Naive thymus-derived CD4-positive, alpha-beta T cell (primary cell): ENCODE measurements around the gene BCOR. TPM values are rescaled to one million over a fixed set of nuclear protein-coding genes. Genes with fewer than 3 reads are reported as not detected.

Experiments
- ATAC-seq: fragments of 150-1000 bp; cut with Tn5 transposase; 2 replicates; pipeline ENCODE4 v1.10.0; 2021; ENCODE audit warnings: mild to moderate bottlenecking, moderate library complexity
- CTCF ChIA-PET: fragments of 350-600 bp; sonication (Branson Sonifier 250); formaldehyde crosslinking; loops from one replicate; lab custom pipeline; 2021; ENCODE audit warnings: antibody characterized with exemption; lab: Charles Lee
- POLR2A ChIA-PET: fragments of 350-600 bp; sonication (Branson Sonifier 250); formaldehyde crosslinking; loops from one replicate; lab custom pipeline; 2021; ENCODE audit warnings: antibody characterized with exemption, inconsistent platforms; lab: Charles Lee
- DNase-seq, 9 donors: peaks; one replicate each; pipeline versions ENCODE4 v3.0.0 to v3.0.0-alpha.2; 2020 to 2022; ENCODE audit warnings: mixed read lengths in 1 of 9
- H3K27ac ChIP-seq: one replicate; pipeline ENCODE4 v1.7.0; 2013; ENCODE audit warnings: mild to moderate bottlenecking, low read depth, low read length, moderate library complexity
- H3K27me3 ChIP-seq, 2 donors: one replicate each; pipeline ENCODE4 v1.7.0; 2013; ENCODE audit warnings: low read length in 2 of 2, mild to moderate bottlenecking in 2 of 2, moderate library complexity in 2 of 2; ENCODE audit not compliant: control insufficient read depth in 2 of 2, insufficient read depth in 2 of 2
- H3K36me3 ChIP-seq, 3 experiments: 1 replicate in 2 of 3; 2 replicates in 1 of 3; pipeline ENCODE4 v1.7.0; 2013; ENCODE audit warnings: low read length in 3 of 3, mild to moderate bottlenecking in 3 of 3, moderate library complexity in 1 of 3; ENCODE audit not compliant: insufficient read depth in 3 of 3, control insufficient read depth in 2 of 3
- H3K4me1 ChIP-seq, 2 donors: one replicate each; pipeline ENCODE4 v1.7.0; 2013; ENCODE audit warnings: low read length in 2 of 2, mild to moderate bottlenecking in 2 of 2, moderate library complexity in 1 of 2; ENCODE audit not compliant: control insufficient read depth in 2 of 2, insufficient read depth in 2 of 2
- H3K4me3 ChIP-seq: 2 replicates; pipeline ENCODE4 v1.7.0; 2013; ENCODE audit warnings: mild to moderate bottlenecking, low read length
- H3K9me3 ChIP-seq, 3 experiments: 1 replicate in 2 of 3; 2 replicates in 1 of 3; pipeline ENCODE4 v1.7.0; 2013; ENCODE audit warnings: low read length in 3 of 3; ENCODE audit not compliant: control insufficient read depth in 2 of 3
- H3K27ac Mint-ChIP-seq, 9 donors: one replicate each; pipeline ENCODE4 v1.8.0; 2020 to 2022; ENCODE audit warnings: mixed read lengths in 9 of 9, mild to moderate bottlenecking in 8 of 9, moderate library complexity in 5 of 9, inconsistent platforms in 2 of 9
- H3K27me3 Mint-ChIP-seq, 5 donors: one replicate each; pipeline ENCODE4 v1.8.0; 2021 to 2022; ENCODE audit warnings: mixed read lengths in 5 of 5, mild to moderate bottlenecking in 1 of 5
- H3K36me3 Mint-ChIP-seq, 5 donors: one replicate each; pipeline ENCODE4 v1.8.0; 2020 to 2022; ENCODE audit warnings: mixed read lengths in 5 of 5, mild to moderate bottlenecking in 3 of 5, inconsistent platforms in 1 of 5
- H3K4me1 Mint-ChIP-seq, 7 donors: one replicate each; pipeline ENCODE4 v1.8.0; 2020 to 2022; ENCODE audit warnings: mixed read lengths in 7 of 7, mild to moderate bottlenecking in 3 of 7, inconsistent platforms in 1 of 7
- H3K4me3 Mint-ChIP-seq, 10 donors: one replicate each; pipeline ENCODE4 v1.8.0; 2020 to 2022; ENCODE audit warnings: mild to moderate bottlenecking in 10 of 10, mixed read lengths in 10 of 10, moderate library complexity in 6 of 10, inconsistent platforms in 2 of 10
- H3K9me3 Mint-ChIP-seq, 11 donors: one replicate each; pipeline ENCODE4 v1.8.0; 2020 to 2022; ENCODE audit warnings: mixed read lengths in 11 of 11, mild to moderate bottlenecking in 4 of 11, inconsistent platforms in 1 of 11, moderate library complexity in 1 of 11
- intact Hi-C, 2 donors: fragments of 100-400 bp; cut with micrococcal nuclease; formaldehyde crosslinking; loops; one replicate each; pipeline ENCODE4 v1.15.1; 2023
- polyA plus RNA-seq, 2 donors: library from polyadenylated mRNA; unstranded; fragments of 300-500 nt; fragmentation: Illumina TruSeq; gene quantifications; one replicate each; pipeline ENCODE4 v1.2.3, GENCODE V29; 2021
- total RNA-seq, 6 experiments: library from RNA in 5 of 6; stranded (reverse) in 5 of 6; gene quantifications; 1 replicate in 5 of 6; 2 replicates in 1 of 6; pipeline ENCODE4 v1.2.3 and lab custom pipeline; 2021 to 2026

Gene BCOR
- total and polyA plus RNA-seq, 7 experiments from 2014 or later: 3.8 to 55.2 (median 24.3) TPM

DNA sequence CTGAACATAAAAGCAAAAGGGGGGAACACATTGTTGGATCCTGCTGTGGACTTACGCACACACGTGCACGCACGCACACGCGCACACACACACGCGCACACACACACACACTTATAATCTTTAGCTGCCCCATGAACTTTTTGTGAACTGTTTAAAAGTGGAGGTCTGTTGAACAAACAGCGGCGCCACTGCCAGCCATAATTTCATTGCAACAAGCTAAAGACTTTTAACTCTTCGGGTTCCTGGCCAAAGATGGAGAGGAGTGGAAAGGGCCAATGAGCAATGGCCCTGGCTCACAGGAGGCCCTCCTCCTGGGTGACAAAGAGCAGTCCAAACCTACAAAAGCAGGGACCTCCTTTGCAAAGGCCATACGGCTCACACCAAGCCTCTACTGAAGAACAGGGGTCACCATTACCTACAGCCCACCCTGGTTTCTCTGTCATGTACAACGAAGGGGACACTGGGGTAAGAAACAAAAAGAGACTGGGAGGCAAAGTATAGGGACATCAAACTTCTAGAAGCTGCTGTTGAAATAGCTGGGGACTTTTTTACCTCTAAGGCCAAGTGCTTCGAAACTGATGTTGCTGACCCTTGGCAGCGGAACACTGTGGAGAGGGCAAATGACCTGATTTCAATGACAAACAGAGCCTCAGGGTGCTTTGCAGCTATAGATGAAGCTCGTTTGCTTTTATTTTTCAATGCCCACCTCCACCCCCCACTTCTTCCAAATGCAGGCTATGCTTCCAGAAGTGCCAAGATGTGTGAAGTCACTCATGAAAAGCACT lies 16.7 kb downstream of the BCOR start:
- ChIA-PET CTCF (no interaction called here), POLR2A (interaction anchor here (1.0 to 2.6 kb wide), 2 partner anchors 13 to 16 kb away, joined by 4 to 10 read pairs; partner anchors contain the start of gene BCOR)
- Mint-ChIP-seq H3K4me1 (peaks cover 8 to 66% (median 45%) of the 10 kb centered on the region in 7 donors), H3K9me3 (peaks cover 0 to 3% (median 0%) of the 10 kb centered on the region in 11 donors), H3K27me3 (no peaks in the 10 kb centered on the region), H3K27ac (peak overlapping the region in 7 of 9 donors; percentile 31 to 90 (median 61)), H3K4me3 (peak overlapping the region in 5 of 10 donors; percentile 44 to 86 (median 49)), H3K36me3 (peaks cover 0 to 5% (median 3%) of the 10 kb centered on the region in 5 donors)
- no peak for DNase-seq
- no peak overlapping the region for H3K4me3 ChIP-seq
- H3K36me3 ChIP-seq: peaks cover 0 to 17% (median 0%) of the 10 kb centered on the region in 3 experiments
- intact Hi-C loops: no loop called here
- no peaks in the 10 kb centered on the region for H3K27me3 ChIP-seq
- ATAC-seq: no peak
- no peaks in the 10 kb centered on the region for H3K9me3 ChIP-seq
- no peak overlapping the region for H3K27ac ChIP-seq
- peaks cover 5 to 23% of the 10 kb centered on the region in 2 donors for H3K4me1 ChIP-seq

DNA sequence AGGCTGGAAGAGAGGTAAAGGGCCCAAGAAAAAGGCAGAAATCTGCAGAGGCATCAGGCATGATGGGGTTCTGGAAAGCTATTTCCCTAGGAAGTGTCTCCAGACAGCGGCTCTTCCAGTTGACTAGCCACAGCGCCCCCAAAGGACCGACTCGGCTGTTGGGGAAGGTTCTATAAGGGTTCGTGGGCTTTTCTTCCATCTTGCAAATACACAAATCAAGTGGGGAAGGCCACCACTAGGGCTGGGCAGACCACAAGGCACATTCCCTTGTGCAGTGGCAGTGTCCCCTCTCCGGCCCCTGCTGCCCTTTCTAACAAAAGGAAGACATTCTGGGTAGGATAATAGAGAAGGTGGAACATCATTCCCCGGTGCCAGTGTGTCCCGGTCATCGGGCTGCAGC lies 18.2 kb downstream of the BCOR start:
- peaks cover 8 to 53% (median 37%) of the 10 kb centered on the region in 7 donors for H3K4me1 Mint-ChIP-seq
- peaks cover 5 to 10% of the 10 kb centered on the region in 2 donors for H3K4me1 ChIP-seq
- intact Hi-C loops: no loop called here
- ChIA-PET CTCF (no interaction called here), POLR2A (no interaction called here)
- ATAC-seq (no peak), DNase-seq (no peak)
- H3K27ac ChIP-seq: no peak overlapping the region
- peak overlapping the region in 3 of 9 donors; percentile 64 to 72 (median 65) for H3K27ac Mint-ChIP-seq
- H3K27me3 ChIP-seq: no peaks in the 10 kb centered on the region
- no peak overlapping the region for H3K4me3 ChIP-seq
- no peak overlapping the region for H3K4me3 Mint-ChIP-seq
- H3K9me3 Mint-ChIP-seq: peaks cover 0 to 3% (median 0%) of the 10 kb centered on the region in 11 donors
- no peaks in the 10 kb centered on the region for H3K9me3 ChIP-seq
- no peaks in the 10 kb centered on the region for H3K27me3 Mint-ChIP-seq
- peaks cover 0 to 5% (median 3%) of the 10 kb centered on the region in 5 donors for H3K36me3 Mint-ChIP-seq
- H3K36me3 ChIP-seq: peaks cover 0 to 26% (median 0%) of the 10 kb centered on the region in 3 experiments

DNA sequence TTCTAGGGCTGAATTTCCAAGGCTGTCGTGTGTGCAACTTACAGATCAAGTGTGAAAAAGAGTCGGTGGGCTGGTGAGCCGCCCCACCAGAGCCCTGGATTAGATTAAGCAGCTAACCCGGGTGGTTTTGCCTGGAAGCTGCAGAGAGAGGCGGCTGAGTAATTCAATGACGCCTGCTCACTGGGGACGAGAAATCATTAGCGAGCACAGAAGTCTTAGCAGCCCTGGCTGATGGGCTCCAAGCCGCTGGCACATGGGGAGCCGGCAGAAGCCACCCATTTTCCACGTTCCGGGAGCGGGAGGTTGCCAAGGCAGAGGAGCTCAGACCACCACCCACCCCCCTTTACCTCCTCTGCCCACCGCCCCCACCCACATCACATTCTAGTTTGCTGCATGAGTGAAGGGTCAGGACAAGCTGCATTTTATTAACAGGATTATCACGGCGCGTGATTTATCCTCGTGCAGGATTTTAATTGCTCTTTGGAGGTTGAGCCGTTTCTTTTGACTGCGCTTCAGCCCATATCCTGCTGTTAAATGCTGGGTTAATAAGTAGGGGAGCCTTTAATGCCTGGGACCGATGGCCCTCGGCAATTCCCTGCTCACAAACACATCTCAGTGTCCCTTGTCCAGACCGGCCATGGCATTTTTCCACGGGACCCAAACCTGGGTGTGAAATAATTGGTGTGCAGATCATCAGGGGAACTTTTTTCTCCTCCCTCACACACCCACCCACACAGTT lies 19.1 kb downstream of the BCOR start:
- H3K9me3 ChIP-seq: no peaks in the 10 kb centered on the region
- Mint-ChIP-seq H3K27ac (peak overlapping the region in 6 of 9 donors; percentile 28 to 80 (median 58)), H3K36me3 (peaks cover 0 to 11% (median 3%) of the 10 kb centered on the region in 5 donors), H3K4me3 (no peak overlapping the region), H3K27me3 (no peaks in the 10 kb centered on the region), H3K9me3 (peaks cover 0 to 3% (median 0%) of the 10 kb centered on the region in 11 donors), H3K4me1 (peaks cover 4 to 48% (median 31%) of the 10 kb centered on the region in 7 donors)
- ATAC-seq: no peak
- peaks cover 0 to 36% (median 0%) of the 10 kb centered on the region in 3 experiments for H3K36me3 ChIP-seq
- intact Hi-C loops: no loop called here
- H3K4me1 ChIP-seq: peaks cover 5 to 10% of the 10 kb centered on the region in 2 donors
- H3K4me3 ChIP-seq: no peak overlapping the region
- POLR2A ChIA-PET: no interaction called here
- DNase-seq: no peak
- CTCF ChIA-PET: interaction anchor here (0.9 kb wide), 1 partner anchor 97 kb away, joined by 3 read pairs; no protein-coding TSS in a partner anchor
- H3K27me3 ChIP-seq: no peaks in the 10 kb centered on the region
- H3K27ac ChIP-seq: no peak overlapping the region

DNA sequence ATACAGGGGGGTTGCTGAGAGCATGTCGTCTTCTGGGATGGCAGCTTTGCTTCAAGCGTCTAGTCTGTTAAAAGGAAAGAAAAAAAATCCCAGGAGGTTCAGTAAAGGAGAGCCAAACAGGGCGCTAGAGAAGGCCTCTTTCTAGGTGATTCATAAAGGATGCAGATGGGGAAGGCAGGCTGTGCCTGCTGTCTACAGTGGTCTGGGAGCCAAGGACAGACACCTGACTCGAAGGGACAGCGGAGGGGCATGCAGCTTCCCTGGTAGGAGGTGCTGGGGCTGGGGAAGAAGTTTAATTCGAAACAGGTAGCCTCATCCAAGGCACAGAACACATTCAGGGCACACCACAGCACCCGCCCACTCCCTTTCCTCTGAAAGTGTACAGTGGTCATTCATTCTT lies 19.9 kb downstream of the BCOR start:
- peaks cover 5 to 8% of the 10 kb centered on the region in 2 donors for H3K4me1 ChIP-seq
- Mint-ChIP-seq H3K27ac (peak overlapping the region in 4 of 9 donors; percentile 28 to 80 (median 46)), H3K9me3 (peaks cover 0 to 3% (median 0%) of the 10 kb centered on the region in 11 donors), H3K36me3 (peaks cover 0 to 15% (median 4%) of the 10 kb centered on the region in 5 donors), H3K4me1 (peaks cover 4 to 50% (median 34%) of the 10 kb centered on the region in 7 donors), H3K4me3 (no peak overlapping the region), H3K27me3 (no peaks in the 10 kb centered on the region)
- H3K27me3 ChIP-seq: no peaks in the 10 kb centered on the region
- DNase-seq (no peak), ATAC-seq (no peak)
- no peak overlapping the region for H3K4me3 ChIP-seq
- intact Hi-C loops: no loop called here
- ChIA-PET POLR2A (interaction anchor here (1.6 kb wide), 1 partner anchor 20 kb away, joined by 5 read pairs; the partner anchor contains the start of gene BCOR), CTCF (no interaction called here)
- no peak overlapping the region for H3K27ac ChIP-seq
- H3K36me3 ChIP-seq: peaks cover 0 to 43% (median 3%) of the 10 kb centered on the region in 3 experiments
- H3K9me3 ChIP-seq: no peaks in the 10 kb centered on the region

DNA sequence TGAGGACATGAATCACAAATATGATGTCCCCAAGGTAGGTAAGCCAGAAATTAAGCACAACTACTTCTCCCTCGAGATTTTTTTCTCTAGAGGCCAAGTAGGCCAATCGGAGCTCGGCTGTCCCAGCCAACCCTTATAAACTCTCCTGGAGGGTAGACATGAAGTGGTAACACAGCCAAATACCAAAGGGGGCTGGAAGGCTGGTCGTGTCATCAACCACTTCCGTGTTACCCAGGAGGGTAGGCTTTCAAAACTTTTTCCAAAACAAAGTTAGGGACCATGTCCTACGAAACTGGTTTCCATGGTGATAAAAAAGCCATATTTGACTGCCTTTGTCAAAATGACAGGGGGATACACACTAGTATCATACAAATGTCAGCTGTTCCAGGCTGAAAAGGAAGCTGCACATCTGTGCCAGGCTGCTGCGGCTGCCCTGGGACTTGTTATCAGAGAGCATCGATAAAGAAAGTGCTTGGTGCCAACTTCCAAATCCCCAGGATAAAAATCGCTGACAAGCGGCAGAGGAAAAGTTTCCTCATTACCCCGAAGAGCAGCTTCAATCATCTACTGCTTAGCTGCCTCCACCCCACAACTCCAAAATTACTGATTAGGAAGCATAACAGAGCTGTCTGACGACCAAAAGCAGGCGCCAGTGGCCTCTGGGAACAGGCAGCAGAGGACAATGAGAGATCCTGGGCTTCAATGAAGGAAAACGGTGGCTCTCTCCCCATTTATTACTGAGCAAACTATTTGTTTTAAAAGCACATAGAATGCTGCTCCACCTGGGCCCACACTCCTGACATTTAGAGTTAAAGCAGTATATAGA lies 20.8 kb downstream of the BCOR start:
- Mint-ChIP-seq H3K4me3 (no peak overlapping the region), H3K27me3 (no peaks in the 10 kb centered on the region), H3K9me3 (no peaks in the 10 kb centered on the region), H3K4me1 (peaks cover 4 to 47% (median 27%) of the 10 kb centered on the region in 7 donors), H3K27ac (peak overlapping the region in 1 of 9 donors; percentile 9), H3K36me3 (peaks cover 0 to 23% (median 4%) of the 10 kb centered on the region in 5 donors)
- ChIA-PET CTCF (no interaction called here), POLR2A (interaction anchor here (0.6 to 1.6 kb wide), 2 partner anchors 21 to 53 kb away, joined by 3 to 5 read pairs; partner anchors contain the start of gene BCOR)
- peaks cover 0 to 51% (median 7%) of the 10 kb centered on the region in 3 experiments for H3K36me3 ChIP-seq
- no peak overlapping the region for H3K27ac ChIP-seq
- H3K27me3 ChIP-seq: no peaks in the 10 kb centered on the region
- no peak overlapping the region for H3K4me3 ChIP-seq
- intact Hi-C loops: no loop called here
- no peak for ATAC-seq
- no peaks in the 10 kb centered on the region for H3K9me3 ChIP-seq
- DNase-seq: no peak
- H3K4me1 ChIP-seq: no peaks in the 10 kb centered on the region

DNA sequence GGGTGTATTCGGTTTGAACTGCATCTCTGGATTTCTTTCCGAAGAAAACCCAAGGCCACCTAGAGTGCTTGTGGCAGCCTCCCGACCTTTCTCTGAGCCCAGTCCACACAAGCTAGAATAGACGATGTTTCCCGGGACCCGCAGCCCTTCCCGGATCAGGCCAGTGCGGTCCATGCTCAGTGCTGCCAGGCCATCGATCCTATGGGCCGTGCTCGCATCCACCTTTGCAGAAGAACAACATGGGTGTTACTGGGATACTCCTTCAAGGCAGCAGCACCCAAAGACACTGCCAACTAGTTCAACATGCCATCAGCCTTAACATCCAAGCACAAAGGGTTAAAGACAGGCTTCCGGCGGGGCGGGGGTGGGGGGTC lies 22.8 kb downstream of the BCOR start:
- peaks cover 0 to 33% (median 8%) of the 10 kb centered on the region in 5 donors for H3K36me3 Mint-ChIP-seq
- ATAC-seq: no peak
- intact Hi-C loops: no loop called here

More for the DNA sequence above, 22.8 kb downstream of the BCOR start:
- no peaks in the 10 kb centered on the region for H3K4me1 ChIP-seq
- no peak overlapping the region for H3K27ac ChIP-seq
- POLR2A ChIA-PET: interaction anchor here (0.6 kb wide), 1 partner anchor 86 kb away, joined by 3 read pairs; no protein-coding TSS in a partner anchor
- CTCF ChIA-PET: no interaction called here
- peaks cover 3 to 60% (median 10%) of the 10 kb centered on the region in 3 experiments for H3K36me3 ChIP-seq
- H3K4me3 ChIP-seq: no peak overlapping the region
- no peaks in the 10 kb centered on the region for H3K9me3 ChIP-seq
- Mint-ChIP-seq H3K27me3 (no peaks in the 10 kb centered on the region), H3K27ac (no peak overlapping the region), H3K4me3 (no peak overlapping the region), H3K9me3 (no peaks in the 10 kb centered on the region), H3K4me1 (peaks cover 4 to 43% (median 21%) of the 10 kb centered on the region in 7 donors)
- no peaks in the 10 kb centered on the region for H3K27me3 ChIP-seq
- no peak for DNase-seq
